GM10248 (cell line): ENCODE data around the gene MRNIP.

Experiments
- CTCF ChIA-PET: fragments of 300-600 bp; sonication (Branson Sonifier 250); formaldehyde crosslinking; extraction: SDS; loops from one replicate; lab custom pipeline; 2021; ENCODE audit warnings: antibody characterized with exemption; lab: Yijun Ruan, JAX
- POLR2A ChIA-PET: fragments of 350-650 bp; sonication (Branson Sonifier 250); formaldehyde crosslinking; extraction: SDS; loops from one replicate; lab custom pipeline; 2020; ENCODE audit warnings: antibody characterized with exemption; lab: Yijun Ruan, JAX
- DNase-seq: peaks from one replicate; pipeline ENCODE4 v3.0.0; 2012; ENCODE audit errors: extremely low spot score
- CTCF ChIP-seq: IDR thresholded peaks from 2 replicates; pipeline ENCODE4 v1.5.1; 2012; ENCODE audit warnings: mild to moderate bottlenecking, low read depth; ENCODE audit errors: extremely low read depth, missing control alignments, control extremely low read depth

MRNIP gene

GRCh38 chr5:179795049-179795862 lies 63.4 kb downstream of the MRNIP start:
- DNase-seq: no peak
- ChIA-PET POLR2A (interaction anchor here (1.6 to 2.0 kb wide), 2 partner anchors 25 to 172 kb away, joined by 7 to 8 read pairs; partner anchors contain the start of genes HNRNPH1 and SQSTM1), CTCF (interaction anchor here (0.7 to 5.8 kb wide), 9 partner anchors 9 to 110 kb away, joined by 3 to 33 read pairs (median 3); no protein-coding TSS in a partner anchor)
- no peak for TF ChIP-seq CTCF

GRCh38 chr5:179794575-179794974 lies 64.0 kb downstream of the MRNIP start:
- CTCF ChIA-PET: interaction anchor here (1.5 to 5.8 kb wide), 3 partner anchors 24 to 111 kb away, joined by 4 to 33 read pairs (median 5); no protein-coding TSS in a partner anchor
- POLR2A ChIA-PET: interaction anchor here (1.6 kb wide), 1 partner anchor 26 kb away, joined by 8 read pairs; the partner anchor contains the start of gene SQSTM1
- TF ChIP-seq CTCF: no peak
- DNase-seq: no peak

GRCh38 chr5:179794171-179794570 lies 64.4 kb downstream of the MRNIP start:
- ChIA-PET POLR2A (interaction anchor here (1.6 kb wide), 1 partner anchor 27 kb away, joined by 8 read pairs; the partner anchor contains the start of gene SQSTM1), CTCF (interaction anchor here (1.0 to 5.8 kb wide), 7 partner anchors 8 to 111 kb away, joined by 3 to 33 read pairs (median 4); no protein-coding TSS in a partner anchor)

GRCh38 chr5:179793468-179794139 lies 65.0 kb downstream of the MRNIP start, which contains the start of gene LTC4S:
TSS of gene LTC4S (plus strand) at chr5:179793986. CDS start at chr5:179794081, 95 bp downstream.
- no peak for TF ChIP-seq CTCF
- ChIA-PET CTCF (interaction anchor here (1.0 to 5.8 kb wide), 7 partner anchors 8 to 111 kb away, joined by 3 to 33 read pairs (median 4); no protein-coding TSS in a partner anchor), POLR2A (interaction anchor here (1.6 kb wide), 1 partner anchor 27 kb away, joined by 8 read pairs; the partner anchor contains the start of gene SQSTM1)
- no peak for DNase-seq

More at GRCh38 chr5:179794171-179794570, 64.4 kb downstream of the MRNIP start:
- DNase-seq: no peak
- no peak for TF ChIP-seq CTCF

GRCh38 chr5:179792612-179793467 lies 65.8 kb downstream of the MRNIP start:
- CTCF ChIA-PET: interaction anchor here (1.0 to 5.8 kb wide), 10 partner anchors 9 to 65 kb away, joined by 3 to 33 read pairs (median 4); no protein-coding TSS in a partner anchor
- TF ChIP-seq CTCF: no peak
- no peak for DNase-seq
- POLR2A ChIA-PET: no interaction called here
